T47D (cell line): ENCODE measurements around the gene UBE2E1.
A peak's percentile ranks its signal among the peaks of the same experiment; 100 is the strongest.

Experiments
- DNase-seq, 2 experiments: peaks; one replicate each; pipeline versions ENCODE4 v3.0.0 to v3.0.0-alpha.2; 2011 to 2012; ENCODE audit warnings: low read depth in 1 of 2, low spot score in 1 of 2
- JUND ChIP-seq: IDR thresholded peaks from 2 replicates; pipeline ENCODE4 v1.6.1; 2012; ENCODE audit warnings: low read depth
- in situ Hi-C: cut with HindIII; loops from 2 replicates; pipeline ENCODE4 v1.10.0; 2016; ENCODE audit warnings: low sequenced_read_pairs, low pct_unique_long_range_greater_than_20kb

Gene UBE2E1

DNA sequence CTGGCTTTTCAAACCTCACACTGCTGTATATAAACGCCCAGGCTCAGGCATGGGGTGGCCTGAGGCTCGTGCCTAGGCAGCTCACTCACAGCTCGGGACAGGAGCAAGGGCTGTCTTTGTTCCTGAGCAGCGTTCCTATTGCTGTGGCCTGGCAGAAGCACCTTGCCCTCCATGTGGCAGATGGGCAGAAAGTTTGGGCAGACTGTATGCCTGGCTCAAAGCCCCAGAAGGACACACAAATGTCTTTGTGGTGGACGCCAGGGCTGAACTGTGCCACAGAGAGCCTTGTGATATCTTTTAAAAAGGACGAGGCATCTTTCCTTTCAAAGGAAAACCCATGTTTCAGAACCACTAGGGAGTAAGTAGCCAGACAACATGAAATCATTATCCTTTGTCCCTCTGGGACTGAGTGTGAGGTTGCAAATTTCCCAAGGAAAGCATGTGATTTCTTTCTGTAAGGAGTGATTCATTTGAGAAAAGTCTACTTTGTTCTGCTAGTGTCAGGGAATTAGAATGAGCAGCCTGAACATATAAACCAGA lies 29.3 kb upstream of the UBE2E1 start:
- no peak for TF ChIP-seq JUND
- in situ Hi-C loops, result no loop called here
- DNase-seq, result no peak

DNA sequence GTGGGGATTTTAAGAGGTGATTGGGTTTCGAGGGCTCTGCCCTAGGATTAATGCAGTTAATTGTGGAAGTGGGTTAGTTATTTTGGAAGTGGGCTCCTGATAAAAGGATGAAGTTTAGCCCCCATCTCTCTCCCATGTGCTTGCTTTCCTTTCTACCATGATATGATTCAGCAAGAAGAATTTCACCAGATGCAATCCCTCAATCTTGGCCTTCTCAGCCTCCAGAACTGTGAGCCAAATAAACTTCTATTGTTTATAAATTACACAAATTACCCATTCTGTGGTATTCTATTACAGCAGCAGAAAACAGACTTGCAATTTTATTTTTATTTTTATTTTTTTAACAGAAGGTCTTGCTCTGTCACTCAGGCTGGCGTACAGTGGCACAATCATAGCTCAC lies 27.3 kb upstream of the UBE2E1 start:
- no peak for TF ChIP-seq JUND
- in situ Hi-C loops, result no loop called here

DNA sequence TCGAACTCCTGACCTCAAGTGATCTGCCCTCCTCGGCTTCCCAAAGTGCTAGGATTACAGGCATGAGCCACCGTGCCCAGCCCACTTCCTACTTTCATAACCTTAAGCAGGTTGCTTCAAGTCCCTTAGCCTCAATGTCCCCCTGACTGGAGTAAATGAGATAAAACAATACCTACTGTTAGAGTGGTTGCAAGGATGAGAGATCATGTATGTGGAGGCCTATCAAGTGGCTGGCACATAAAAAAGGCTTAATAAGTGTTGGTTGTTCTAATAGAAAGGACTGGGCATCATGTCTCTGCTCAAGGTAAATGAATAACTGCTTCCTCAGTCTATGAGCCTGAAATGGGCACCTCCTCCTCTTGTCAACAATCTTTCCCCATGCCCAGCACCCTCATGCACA lies 25.9 kb upstream of the UBE2E1 start:
- in situ Hi-C loops, result no loop called here
- TF ChIP-seq JUND, result no peak
- DNase-seq, result no peak

More for the DNA sequence above, 27.3 kb upstream of the UBE2E1 start:
- no peak for DNase-seq

DNA sequence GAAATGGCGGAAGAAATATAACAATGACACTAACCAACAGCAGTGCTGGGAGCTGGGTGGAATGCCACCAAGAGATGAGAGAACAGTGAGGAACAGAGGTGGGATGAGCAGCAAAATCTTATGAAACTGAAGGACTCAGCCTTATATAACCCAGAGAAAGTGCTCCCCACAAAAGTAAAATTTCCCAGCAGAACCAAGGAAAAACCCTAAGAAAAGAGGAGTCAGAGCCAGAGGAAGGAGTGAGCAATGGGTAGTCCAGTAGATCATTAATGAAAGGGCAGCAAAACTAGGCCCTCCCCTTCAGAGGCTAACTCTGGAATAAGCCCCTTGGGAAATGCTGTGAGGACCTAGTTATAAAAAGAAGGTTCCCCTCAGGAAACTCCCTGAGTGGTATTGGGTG lies 24.7 kb upstream of the UBE2E1 start:
- TF ChIP-seq JUND, result no peak
- DNase-seq, result no peak
- in situ Hi-C loops, result no loop called here

DNA sequence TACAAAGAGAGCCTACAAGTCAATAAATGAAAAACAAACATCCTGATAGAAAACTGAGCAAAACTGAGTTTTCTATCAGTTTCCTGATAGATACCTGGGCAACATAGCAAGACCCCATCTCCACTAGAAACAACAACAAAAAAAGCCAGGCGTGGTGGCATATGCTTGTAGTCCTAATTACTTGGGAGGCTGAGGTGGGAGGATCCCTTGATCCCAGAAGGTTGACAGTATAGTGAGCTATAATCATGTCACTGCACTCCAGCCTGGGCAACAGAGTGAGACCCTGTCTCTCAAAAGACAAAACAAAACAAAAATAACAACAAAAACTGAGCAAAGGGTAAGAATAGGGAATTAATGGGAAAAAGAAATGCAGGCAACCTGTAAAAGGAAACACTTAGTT lies 23.9 kb upstream of the UBE2E1 start:
- TF ChIP-seq JUND, result no peak
- in situ Hi-C loops, result no loop called here
- DNase-seq, result no peak

DNA sequence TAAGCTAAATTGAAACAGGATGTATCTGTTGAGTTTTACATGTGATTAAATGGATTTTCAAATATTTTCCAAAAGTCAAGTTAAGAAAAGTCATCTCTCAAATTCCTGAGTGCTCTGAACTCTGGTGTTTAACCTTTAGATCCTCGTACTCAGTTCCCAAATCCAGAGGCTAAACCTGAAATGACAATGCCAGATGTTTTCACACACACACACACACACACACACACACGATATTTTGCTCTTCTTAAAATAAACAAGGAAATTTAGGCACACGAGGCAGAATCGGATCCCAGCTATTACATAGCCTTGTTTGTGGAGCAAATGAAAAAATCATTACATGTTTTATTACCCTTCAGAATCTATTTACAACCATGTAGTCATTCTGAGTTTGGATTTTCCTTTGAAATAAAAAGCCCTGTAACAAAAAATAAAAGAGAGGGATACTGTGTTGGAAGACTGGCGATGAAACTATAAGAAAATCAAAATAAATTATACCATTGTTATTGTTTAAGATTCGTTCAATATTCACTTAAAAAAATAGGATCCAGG lies 20.6 kb upstream of the UBE2E1 start:
- no peak for TF ChIP-seq JUND
- in situ Hi-C loops, result no loop called here
- no peak for DNase-seq

DNA sequence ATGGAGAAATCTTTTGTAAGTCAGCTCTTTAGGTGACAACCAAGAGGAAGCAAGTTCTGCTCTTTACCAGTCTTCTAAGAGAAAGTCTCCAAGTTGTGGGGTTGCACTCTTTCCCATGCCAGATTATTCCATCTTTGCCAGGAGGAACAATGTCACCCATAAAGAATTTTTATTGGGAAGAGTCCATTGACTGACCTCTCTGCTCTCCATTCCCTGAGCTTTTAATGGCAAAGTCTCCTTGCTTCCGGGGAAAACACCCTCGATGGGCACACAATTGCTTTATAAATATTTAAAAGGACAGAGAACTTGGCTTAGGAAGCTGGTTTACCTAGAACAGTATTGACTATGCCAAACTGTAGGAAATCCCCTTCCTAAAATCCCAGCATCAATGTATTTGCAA lies 19.9 kb upstream of the UBE2E1 start:
- in situ Hi-C loops, result no loop called here
- TF ChIP-seq JUND, result no peak

DNA sequence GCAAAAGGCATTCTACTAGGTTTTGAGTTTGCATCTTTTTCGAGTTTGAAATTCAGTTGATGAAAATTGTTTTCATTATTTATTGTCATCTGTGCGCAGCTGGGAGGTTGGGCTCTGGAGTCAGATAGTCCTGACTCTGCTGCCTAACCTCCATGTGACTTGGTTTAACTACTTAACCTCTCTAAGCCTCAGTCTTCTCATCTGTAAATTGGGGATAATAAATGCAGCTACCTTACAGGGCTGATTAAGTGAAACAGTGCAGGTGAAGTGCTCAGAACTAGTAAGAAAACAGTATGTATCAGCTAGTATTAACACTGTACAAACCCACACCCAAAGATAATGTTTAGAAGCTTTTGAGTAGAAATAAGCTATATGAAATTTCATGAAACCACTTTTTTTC lies 14.1 kb upstream of the UBE2E1 start:
- in situ Hi-C loops, result no loop called here
- no peak for DNase-seq
- TF ChIP-seq JUND, result no peak

More for the DNA sequence above, 19.9 kb upstream of the UBE2E1 start:
- no peak for DNase-seq

DNA sequence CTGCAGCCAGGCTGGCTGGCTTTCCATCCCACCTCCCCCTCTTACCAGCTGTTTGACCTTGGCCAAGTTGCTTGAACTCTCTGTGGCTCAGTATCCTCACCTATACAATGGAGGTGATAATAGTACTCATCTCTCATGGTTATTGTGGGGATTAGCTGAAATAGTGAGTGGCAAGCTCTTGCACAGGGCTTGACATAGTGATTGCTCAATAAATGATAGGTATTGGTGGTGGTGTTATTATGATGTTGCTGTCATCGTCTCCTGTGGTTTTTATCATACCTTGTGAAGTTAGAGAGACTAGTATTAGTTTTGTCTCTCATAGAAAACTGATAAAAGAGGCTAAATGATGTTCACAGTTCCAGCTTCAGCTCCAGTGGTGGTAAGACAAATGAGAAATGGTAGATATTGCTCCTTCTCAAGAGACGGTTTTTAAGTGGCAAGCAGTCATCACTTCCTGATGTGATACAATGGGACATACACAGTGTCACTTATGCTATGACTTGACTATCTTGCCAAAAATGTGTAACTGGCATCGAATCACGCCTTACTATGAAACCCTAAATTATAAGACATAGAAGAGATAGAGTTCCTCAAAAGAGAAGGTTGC lies 12.1 kb upstream of the UBE2E1 start:
- TF ChIP-seq JUND, result no peak
- no peak for DNase-seq
- in situ Hi-C loops, result no loop called here

DNA sequence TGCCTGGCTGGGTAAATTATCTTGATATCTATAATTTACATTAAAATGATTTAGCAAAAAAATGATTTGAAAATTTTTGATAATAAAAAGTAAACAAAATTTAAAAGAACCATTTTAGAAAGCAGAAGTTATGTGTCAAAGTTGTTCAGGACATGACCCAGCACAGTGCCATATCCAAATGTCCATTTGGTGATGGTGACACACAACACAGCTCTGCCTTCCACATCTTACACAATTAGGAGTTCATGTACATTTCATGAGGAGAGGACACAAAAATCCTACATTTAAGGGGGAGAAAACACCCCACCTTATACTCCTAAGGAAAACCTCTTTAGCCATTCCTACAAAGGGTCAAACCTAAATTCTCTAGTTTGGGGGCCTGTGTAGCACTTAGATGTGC lies 10.7 kb upstream of the UBE2E1 start:
- TF ChIP-seq JUND, result no peak
- no peak for DNase-seq
- in situ Hi-C loops, result no loop called here

DNA sequence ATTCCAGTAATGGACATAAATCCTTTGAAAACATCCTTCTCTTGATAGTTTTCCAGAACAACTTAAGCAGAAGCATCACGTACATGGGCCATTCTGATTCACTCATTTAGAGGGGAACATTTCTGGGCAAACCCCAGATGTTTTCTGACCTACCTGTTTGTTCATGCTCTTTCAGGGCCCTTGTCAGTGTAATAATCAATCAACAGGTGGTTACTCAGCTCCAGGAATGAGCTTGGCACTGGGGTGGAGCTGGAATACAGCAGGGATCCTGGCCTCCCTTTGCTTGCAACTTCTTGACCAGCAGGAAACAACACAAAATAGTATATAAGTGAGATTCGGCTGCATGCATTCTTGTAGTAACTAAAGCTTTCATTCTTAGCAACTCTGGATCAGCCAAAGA lies 9.2 kb upstream of the UBE2E1 start:
- DNase-seq, result no peak
- no peak for TF ChIP-seq JUND
- in situ Hi-C loops, result no loop called here

DNA sequence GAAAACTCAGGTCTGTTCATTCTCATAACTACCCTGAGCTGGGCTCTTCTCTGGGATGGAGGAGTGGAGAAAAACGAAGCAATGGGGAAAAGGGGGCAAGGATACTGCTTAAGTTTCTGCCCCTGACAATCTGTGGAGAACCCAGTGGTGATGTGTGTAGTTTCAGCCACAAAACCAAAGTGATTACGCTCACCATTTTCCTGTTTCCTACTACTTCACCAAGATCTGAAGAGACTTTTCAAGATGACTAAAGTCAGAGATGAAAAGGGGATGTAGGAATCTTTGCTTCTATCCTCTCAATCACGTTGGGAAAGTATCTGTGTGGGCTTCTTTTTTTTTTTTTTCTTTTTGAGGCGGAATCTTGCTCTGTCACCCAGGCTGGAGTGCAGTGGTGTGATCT lies 8.3 kb upstream of the UBE2E1 start:
- in situ Hi-C loops, result no loop called here
- no peak for DNase-seq
- no peak for TF ChIP-seq JUND

DNA sequence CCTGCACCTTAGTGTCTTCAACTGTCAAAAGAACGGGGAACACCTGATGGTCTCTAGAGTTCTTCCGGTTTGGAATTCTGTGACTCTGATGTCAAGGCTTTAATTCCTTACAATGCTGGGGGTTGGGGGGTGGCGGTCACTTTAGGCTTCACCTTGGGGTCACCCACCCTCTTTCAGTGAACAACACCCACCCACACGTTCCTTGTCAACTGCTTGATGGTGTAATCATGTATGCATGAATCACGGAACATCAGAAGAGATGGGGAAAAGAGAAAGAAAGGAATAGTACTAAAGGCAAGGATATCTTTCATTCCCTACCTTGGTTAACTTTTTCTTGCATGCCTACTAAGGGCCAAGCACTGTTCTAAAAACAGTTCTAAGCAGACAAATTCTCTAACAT lies 7.3 kb upstream of the UBE2E1 start:
- DNase-seq, result no peak
- no peak for TF ChIP-seq JUND
- in situ Hi-C loops, result no loop called here

DNA sequence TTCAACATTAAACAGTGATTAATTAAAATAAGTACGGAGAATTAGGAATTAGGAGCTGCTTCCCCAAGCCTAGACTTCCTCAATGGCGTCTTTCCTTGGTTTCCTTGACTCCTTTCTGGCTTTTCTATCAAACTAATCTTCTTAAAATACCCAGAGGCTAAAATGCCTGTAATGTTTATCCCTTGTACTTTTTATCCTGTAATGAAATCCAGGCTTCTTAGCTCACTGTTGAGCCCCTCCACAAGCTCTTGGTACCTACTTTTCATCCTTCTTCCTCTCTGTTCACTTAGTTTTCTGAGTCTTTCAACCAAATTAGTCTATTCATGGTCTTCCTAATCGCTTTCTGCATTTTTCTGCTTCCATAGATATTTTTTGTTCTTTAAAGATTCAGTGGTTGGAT lies 6.9 kb upstream of the UBE2E1 start:
- peak in 1 of 2 experiments; percentile 23 for DNase-seq
- in situ Hi-C loops, result no loop called here
- TF ChIP-seq JUND, result no peak
